Endodermal cell (in vitro differentiated cells): ENCODE results near the gene GCH1. TPM values are rescaled to one million over a fixed set of nuclear protein-coding genes. Genes with fewer than 3 reads are reported as not detected.

Source experiments
- DNase-seq: peaks from one replicate; pipeline ENCODE4 v3.0.0-alpha.2; 2017
- H3K27ac ChIP-seq: 2 replicates; pipeline ENCODE4 v1.5.1; 2013; ENCODE audit warnings: mild to moderate bottlenecking, low read depth, low read length, moderate library complexity
- H3K27me3 ChIP-seq: 2 replicates; pipeline ENCODE4 v1.6.1; 2013; ENCODE audit warnings: mild to moderate bottlenecking, low read length, moderate library complexity; ENCODE audit not compliant: insufficient read depth, control insufficient read depth, poor library complexity, severe bottlenecking
- H3K36me3 ChIP-seq: 2 replicates; pipeline ENCODE4 v1.7.0; 2013; ENCODE audit warnings: mild to moderate bottlenecking, low read length, moderate library complexity; ENCODE audit not compliant: control insufficient read depth, insufficient read depth
- H3K4me1 ChIP-seq: one replicate; pipeline ENCODE4 v1.7.0; 2013; ENCODE audit warnings: low read length; ENCODE audit not compliant: control insufficient read depth, insufficient read depth
- H3K4me3 ChIP-seq: 2 replicates; pipeline ENCODE4 v1.5.1; 2013; ENCODE audit warnings: mild to moderate bottlenecking, low read length, moderate library complexity
- H3K9ac ChIP-seq: 2 replicates; pipeline ENCODE4 v1.6.1; 2013; ENCODE audit warnings: mild to moderate bottlenecking, low read length, moderate library complexity; ENCODE audit not compliant: poor library complexity, severe bottlenecking; ENCODE audit errors: extremely low read depth
- H3K9me3 ChIP-seq: 2 replicates; pipeline ENCODE4 v1.6.1; 2013; ENCODE audit warnings: mild to moderate bottlenecking, low read length, moderate library complexity; ENCODE audit not compliant: control insufficient read depth
- H3K27ac Mint-ChIP-seq: 2 replicates; pipeline ENCODE4 v1.8.0; 2020; ENCODE audit warnings: mixed read lengths
- H3K27me3 Mint-ChIP-seq: 2 replicates; pipeline ENCODE4 v1.8.0; 2021; ENCODE audit warnings: mild to moderate bottlenecking, mixed read lengths; ENCODE audit not compliant: insufficient read depth
- H3K36me3 Mint-ChIP-seq: 2 replicates; pipeline ENCODE4 v1.8.0; 2020; ENCODE audit warnings: low read depth, mixed read lengths
- H3K4me1 Mint-ChIP-seq: 2 replicates; pipeline ENCODE4 v1.8.0; 2020; ENCODE audit warnings: mixed read lengths
- H3K4me3 Mint-ChIP-seq: 2 replicates; pipeline ENCODE4 v1.8.0; 2020; ENCODE audit warnings: mild to moderate bottlenecking, moderate library complexity, mixed read lengths
- H3K9me3 Mint-ChIP-seq: 2 replicates; pipeline ENCODE4 v1.8.0; 2020; ENCODE audit warnings: mild to moderate bottlenecking, mixed read lengths
- CTCF ChIP-seq: fragments of 200-600 bp; sonication (generic); conservative IDR thresholded peaks from 2 replicates; pipeline ENCODE4 v1.5.0; 2021; ENCODE audit warnings: antibody characterized with exemption, mild to moderate bottlenecking
- whole genome bisulfite sequencing, 2 experiments: methylation state at CpG; one replicate each; pipeline versions ENCODE4 v1.1.5 to v1.1.7; 2013; ENCODE audit warnings: missing lambda C conversion rate in 2 of 2, mixed read lengths in 1 of 2; ENCODE audit not compliant: insufficient coverage in 1 of 2, insufficient read length in 1 of 2; 5-methylcytosine and 5-hydroxymethylcytosine counted together
- total RNA-seq, 2 donors: library from RNA; stranded (reverse); fragmentation: NEBNext Ultra II Directional in 1 of 2; extraction: Animal tissue kit (Norgen Biotek cat#: 25700) in 1 of 2; gene quantifications; 2 replicates in 1 of 2; 3 replicates in 1 of 2; pipeline ENCODE4 v1.2.1, GENCODE V29; 2021

GCH1 gene
- total RNA-seq, 2 donors from 2014 or later = 18.3 to 18.7 TPM

GRCh38 chr14:54806616-54807015, 96.0 kb downstream of the GCH1 start:
- no peak overlapping the region for H3K27ac ChIP-seq
- peaks cover 53% of the 10 kb centered on the region for H3K27me3 Mint-ChIP-seq
- H3K4me3 ChIP-seq = no peak overlapping the region
- H3K9me3 ChIP-seq = no peaks in the 10 kb centered on the region
- no peaks in the 10 kb centered on the region for H3K4me1 ChIP-seq
- H3K36me3 Mint-ChIP-seq = no peaks in the 10 kb centered on the region
- H3K4me1 Mint-ChIP-seq = peaks cover 22% of the 10 kb centered on the region
- no peaks in the 10 kb centered on the region for H3K9me3 Mint-ChIP-seq
- no peak for DNase-seq
- no peak overlapping the region for H3K27ac Mint-ChIP-seq
- no peak for TF ChIP-seq CTCF
- H3K4me3 Mint-ChIP-seq = no peak overlapping the region
- peaks cover 18% of the 10 kb centered on the region for H3K27me3 ChIP-seq
- no peaks in the 10 kb centered on the region for H3K36me3 ChIP-seq
- WGBS, 2 experiments = 92 to 93% methylated on average over 9 to 10 of the region's 10 CpGs
- H3K9ac ChIP-seq = no peak overlapping the region

- Histone ChIP-seq H3K9ac (no peak overlapping the region), H3K27me3 (peaks cover 18% of the 10 kb centered on the region), H3K4me1 (no peaks in the 10 kb centered on the region), H3K36me3 (no peaks in the 10 kb centered on the region), H3K4me3 (no peak overlapping the region), H3K27ac (no peak overlapping the region), H3K9me3 (peaks cover 6% of the 10 kb centered on the region)
- no peaks in the 10 kb centered on the region for H3K36me3 Mint-ChIP-seq
- no peak overlapping the region for H3K27ac Mint-ChIP-seq
- peaks cover 55% of the 10 kb centered on the region for H3K27me3 Mint-ChIP-seq
- 54 to 64% methylated on average over 16 to 23 of the region's 23 CpGs for WGBS, 2 experiments
- peak; percentile 97 for DNase-seq
- peaks cover 3% of the 10 kb centered on the region for H3K9me3 Mint-ChIP-seq
- H3K4me3 Mint-ChIP-seq = no peak overlapping the region
- TF ChIP-seq CTCF = peak; percentile 99
- peaks cover 13% of the 10 kb centered on the region for H3K4me1 Mint-ChIP-seq
Measured at GRCh38 chr14:54805445-54806322, 96.9 kb downstream of the GCH1 start.

- no peak for DNase-seq
- Mint-ChIP-seq H3K9me3 (peaks cover 3% of the 10 kb centered on the region), H3K36me3 (no peaks in the 10 kb centered on the region), H3K27me3 (peaks cover 57% of the 10 kb centered on the region), H3K4me1 (peaks cover 12% of the 10 kb centered on the region), H3K27ac (no peak overlapping the region), H3K4me3 (no peak overlapping the region)
- TF ChIP-seq CTCF = no peak
- no peaks in the 10 kb centered on the region for H3K36me3 ChIP-seq
- no peak overlapping the region for H3K9ac ChIP-seq
- H3K4me3 ChIP-seq = no peak overlapping the region
- no peaks in the 10 kb centered on the region for H3K4me1 ChIP-seq
- WGBS, 2 experiments = 71 to 83% methylated on average over 5 to 6 of the region's 6 CpGs
- H3K27ac ChIP-seq = no peak overlapping the region
- H3K9me3 ChIP-seq = peaks cover 6% of the 10 kb centered on the region
- peaks cover 18% of the 10 kb centered on the region for H3K27me3 ChIP-seq
Measured at GRCh38 chr14:54805070-54805444, 97.6 kb downstream of the GCH1 start.
